Measurements from ENCODE around the gene PSD2. TPM values are rescaled to one million over a fixed set of nuclear protein-coding genes. Genes with fewer than 3 reads are reported as not detected.
A peak's percentile ranks its signal among the peaks of the same experiment; 100 is the strongest.
"Not testable (repeated sequence)": the region's sequence is repeated elsewhere in the genome, so short reads cannot be mapped to it uniquely, and the experiment has no call there.

The PSD2 gene
- total RNA-seq, 2 donors from 2014 or later: not detected

GRCh38 chr5:139789845-139790189, 5.8 kb upstream of the PSD2 start:
- peaks cover 15 to 41% of the 10 kb centered on the region in 2 donors for H3K27me3 Mint-ChIP-seq
- no peak overlapping the region for H3K4me3 Mint-ChIP-seq
- no peak for ATAC-seq
- H3K27ac Mint-ChIP-seq: peak overlapping the region in 1 of 2 donors; percentile 81
- no peaks in the 10 kb centered on the region for H3K9me3 Mint-ChIP-seq
- H3K36me3 Mint-ChIP-seq: no peaks in the 10 kb centered on the region
- DNase-seq (ENCODE audit: low spot score): no peak
- H3K4me1 Mint-ChIP-seq (ENCODE audit: low read depth in 2 of 2): peaks cover 0 to 8% of the 10 kb centered on the region in 2 donors

GRCh38 chr5:139792218-139792617, 3.4 kb upstream of the PSD2 start:
- Mint-ChIP-seq H3K27ac (no peak overlapping the region), H3K9me3 (no peaks in the 10 kb centered on the region), H3K4me3 (no peak overlapping the region), H3K36me3 (no peaks in the 10 kb centered on the region), H3K4me1 (ENCODE audit: low read depth in 2 of 2) (peaks cover 0 to 8% of the 10 kb centered on the region in 2 donors), H3K27me3 (peaks cover 14 to 35% of the 10 kb centered on the region in 2 donors)
- ATAC-seq (no peak), DNase-seq (ENCODE audit: low spot score) (no peak)

GRCh38 chr5:139792655-139793054, 3.0 kb upstream of the PSD2 start:
- not testable (repeated sequence) for DNase-seq (ENCODE audit: low spot score); H3K9me3 Mint-ChIP-seq; H3K27ac Mint-ChIP-seq; ATAC-seq; H3K36me3 Mint-ChIP-seq; H3K4me3 Mint-ChIP-seq; H3K4me1 Mint-ChIP-seq (ENCODE audit: low read depth in 2 of 2)
- H3K27me3 Mint-ChIP-seq: peaks cover 18 to 39% of the 10 kb centered on the region in 2 donors

- DNase-seq (ENCODE audit: low spot score) (no peak), ATAC-seq (no peak)
- H3K9me3 Mint-ChIP-seq: no peaks in the 10 kb centered on the region
- H3K27me3 Mint-ChIP-seq: peaks cover 30 to 53% of the 10 kb centered on the region in 2 donors
- no peak overlapping the region for H3K27ac Mint-ChIP-seq
- H3K4me1 Mint-ChIP-seq (ENCODE audit: low read depth in 2 of 2): no peaks in the 10 kb centered on the region
- peak overlapping the region; percentile 75 for H3K4me3 Mint-ChIP-seq
- no peaks in the 10 kb centered on the region for H3K36me3 Mint-ChIP-seq
Measured at GRCh38 chr5:139794067-139794846, 1.4 kb upstream of the PSD2 start.

- no peak overlapping the region for H3K27ac Mint-ChIP-seq
- no peak for DNase-seq (ENCODE audit: low spot score)
- no peaks in the 10 kb centered on the region for H3K4me1 Mint-ChIP-seq (ENCODE audit: low read depth in 2 of 2)
- H3K4me3 Mint-ChIP-seq: peak overlapping the region; percentile 17
- ATAC-seq: no peak
- H3K36me3 Mint-ChIP-seq: no peaks in the 10 kb centered on the region
- no peaks in the 10 kb centered on the region for H3K9me3 Mint-ChIP-seq
- peaks cover 38 to 64% of the 10 kb centered on the region in 2 donors for H3K27me3 Mint-ChIP-seq
Measured at GRCh38 chr5:139796061-139796806, 626 bp downstream of the PSD2 start.

- no peaks in the 10 kb centered on the region for H3K36me3 Mint-ChIP-seq
- H3K9me3 Mint-ChIP-seq: no peaks in the 10 kb centered on the region
- no peak for DNase-seq (ENCODE audit: low spot score)
- no peaks in the 10 kb centered on the region for H3K4me1 Mint-ChIP-seq (ENCODE audit: low read depth in 2 of 2)
- ATAC-seq: no peak
- H3K4me3 Mint-ChIP-seq: no peak overlapping the region
- peaks cover 47 to 67% of the 10 kb centered on the region in 2 donors for H3K27me3 Mint-ChIP-seq
- H3K27ac Mint-ChIP-seq: no peak overlapping the region
Measured at GRCh38 chr5:139797335-139797734, 1.7 kb downstream of the PSD2 start.

- no peaks in the 10 kb centered on the region for H3K9me3 Mint-ChIP-seq
- H3K36me3 Mint-ChIP-seq: no peaks in the 10 kb centered on the region
- H3K4me3 Mint-ChIP-seq: no peak overlapping the region
- H3K27me3 Mint-ChIP-seq: peaks cover 46 to 64% of the 10 kb centered on the region in 2 donors
- ATAC-seq (no peak), DNase-seq (ENCODE audit: low spot score) (no peak)
- H3K4me1 Mint-ChIP-seq (ENCODE audit: low read depth in 2 of 2): no peaks in the 10 kb centered on the region
- H3K27ac Mint-ChIP-seq: no peak overlapping the region
Measured at GRCh38 chr5:139797856-139798510, 2.4 kb downstream of the PSD2 start.

GRCh38 chr5:139798883-139799282, 3.3 kb downstream of the PSD2 start:
- H3K27ac Mint-ChIP-seq: no peak overlapping the region
- no peak overlapping the region for H3K4me3 Mint-ChIP-seq
- H3K4me1 Mint-ChIP-seq (ENCODE audit: low read depth in 2 of 2): no peaks in the 10 kb centered on the region
- H3K36me3 Mint-ChIP-seq: no peaks in the 10 kb centered on the region
- no peaks in the 10 kb centered on the region for H3K9me3 Mint-ChIP-seq
- DNase-seq (ENCODE audit: low spot score) (no peak), ATAC-seq (no peak)
- peaks cover 46 to 58% of the 10 kb centered on the region in 2 donors for H3K27me3 Mint-ChIP-seq

- no peaks in the 10 kb centered on the region for H3K4me1 Mint-ChIP-seq (ENCODE audit: low read depth in 2 of 2)
- peaks cover 41 to 54% of the 10 kb centered on the region in 2 donors for H3K27me3 Mint-ChIP-seq
- H3K36me3 Mint-ChIP-seq: no peaks in the 10 kb centered on the region
- H3K4me3 Mint-ChIP-seq: no peak overlapping the region
- H3K27ac Mint-ChIP-seq: no peak overlapping the region
- no peaks in the 10 kb centered on the region for H3K9me3 Mint-ChIP-seq
- DNase-seq (ENCODE audit: low spot score) (no peak), ATAC-seq (no peak)
Measured at GRCh38 chr5:139799359-139799758, 3.8 kb downstream of the PSD2 start.

GRCh38 chr5:139803978-139804377, 8.4 kb downstream of the PSD2 start:
- DNase-seq (ENCODE audit: low spot score): no peak
- Mint-ChIP-seq H3K4me1 (ENCODE audit: low read depth in 2 of 2) (no peaks in the 10 kb centered on the region), H3K4me3 (no peak overlapping the region), H3K9me3 (no peaks in the 10 kb centered on the region), H3K27ac (no peak overlapping the region), H3K27me3 (peaks cover 22 to 35% of the 10 kb centered on the region in 2 donors), H3K36me3 (no peaks in the 10 kb centered on the region)
- no peak for ATAC-seq

GRCh38 chr5:139804800-139805397, 9.3 kb downstream of the PSD2 start:
- Mint-ChIP-seq H3K27ac (no peak overlapping the region), H3K4me1 (ENCODE audit: low read depth in 2 of 2) (no peaks in the 10 kb centered on the region), H3K27me3 (peaks cover 13 to 26% of the 10 kb centered on the region in 2 donors), H3K9me3 (no peaks in the 10 kb centered on the region), H3K36me3 (no peaks in the 10 kb centered on the region), H3K4me3 (no peak overlapping the region)
- ATAC-seq (no peak), DNase-seq (ENCODE audit: low spot score) (no peak)

GRCh38 chr5:139805545-139805944, 9.9 kb downstream of the PSD2 start:
- Mint-ChIP-seq H3K27ac (no peak overlapping the region), H3K36me3 (no peaks in the 10 kb centered on the region), H3K9me3 (no peaks in the 10 kb centered on the region), H3K4me1 (ENCODE audit: low read depth in 2 of 2) (no peaks in the 10 kb centered on the region), H3K4me3 (no peak overlapping the region), H3K27me3 (peaks cover 13 to 24% of the 10 kb centered on the region in 2 donors)
- ATAC-seq (no peak), DNase-seq (ENCODE audit: low spot score) (no peak)

- Mint-ChIP-seq H3K27me3 (peaks cover 12 to 23% of the 10 kb centered on the region in 2 donors), H3K27ac (no peak overlapping the region), H3K9me3 (no peaks in the 10 kb centered on the region), H3K36me3 (no peaks in the 10 kb centered on the region), H3K4me1 (ENCODE audit: low read depth in 2 of 2) (no peaks in the 10 kb centered on the region), H3K4me3 (no peak overlapping the region)
- DNase-seq (ENCODE audit: low spot score) (peak; percentile 42), ATAC-seq (no peak)
Measured at GRCh38 chr5:139806111-139806510, 10.5 kb downstream of the PSD2 start.
